ENCODE data around the gene ARHGAP27. TPM values are rescaled to one million over a fixed set of nuclear protein-coding genes. Genes with fewer than 3 reads are reported as not detected.

The ARHGAP27 gene
- total and polyA plus RNA-seq, 9 of the 15 experiments (the other 6 are each of a cell fraction or from before 2014, with no cell fraction given): 0.04 to 4.6 (median 2.1) TPM

DNA sequence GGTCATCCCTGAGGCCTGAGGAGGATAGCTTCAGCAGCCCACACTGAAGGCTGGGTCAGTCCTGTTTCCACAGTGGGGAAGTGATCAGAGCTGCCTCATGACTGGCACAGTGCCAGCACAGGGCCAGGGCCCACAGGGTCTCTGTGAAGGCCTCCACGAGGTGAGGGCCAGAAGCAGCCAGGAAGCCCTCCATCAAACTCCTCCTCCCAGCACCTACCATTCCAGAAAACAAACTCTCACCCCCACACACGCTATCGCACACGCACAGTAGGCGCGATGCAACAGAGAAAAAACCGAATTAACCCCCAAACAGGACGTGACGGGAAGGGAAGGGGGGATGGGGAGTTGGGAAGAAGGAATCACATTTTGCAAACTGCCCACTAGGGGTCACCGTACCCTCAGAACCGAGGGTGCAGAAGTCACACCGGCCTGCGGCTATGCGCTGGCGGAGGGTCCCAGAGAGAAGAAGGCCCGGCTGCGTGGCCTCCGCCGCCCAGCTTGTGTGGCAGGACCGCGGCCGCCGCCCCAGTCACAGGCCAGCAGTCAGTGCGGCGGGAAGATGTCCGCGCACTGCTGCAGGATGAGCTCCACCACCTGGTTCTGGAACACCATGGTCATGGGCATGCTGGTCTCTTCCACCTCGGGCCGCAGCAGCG is 37.6 kb downstream of the ARHGAP27 start (continued):
- TF ChIP-seq, protein P1, sequence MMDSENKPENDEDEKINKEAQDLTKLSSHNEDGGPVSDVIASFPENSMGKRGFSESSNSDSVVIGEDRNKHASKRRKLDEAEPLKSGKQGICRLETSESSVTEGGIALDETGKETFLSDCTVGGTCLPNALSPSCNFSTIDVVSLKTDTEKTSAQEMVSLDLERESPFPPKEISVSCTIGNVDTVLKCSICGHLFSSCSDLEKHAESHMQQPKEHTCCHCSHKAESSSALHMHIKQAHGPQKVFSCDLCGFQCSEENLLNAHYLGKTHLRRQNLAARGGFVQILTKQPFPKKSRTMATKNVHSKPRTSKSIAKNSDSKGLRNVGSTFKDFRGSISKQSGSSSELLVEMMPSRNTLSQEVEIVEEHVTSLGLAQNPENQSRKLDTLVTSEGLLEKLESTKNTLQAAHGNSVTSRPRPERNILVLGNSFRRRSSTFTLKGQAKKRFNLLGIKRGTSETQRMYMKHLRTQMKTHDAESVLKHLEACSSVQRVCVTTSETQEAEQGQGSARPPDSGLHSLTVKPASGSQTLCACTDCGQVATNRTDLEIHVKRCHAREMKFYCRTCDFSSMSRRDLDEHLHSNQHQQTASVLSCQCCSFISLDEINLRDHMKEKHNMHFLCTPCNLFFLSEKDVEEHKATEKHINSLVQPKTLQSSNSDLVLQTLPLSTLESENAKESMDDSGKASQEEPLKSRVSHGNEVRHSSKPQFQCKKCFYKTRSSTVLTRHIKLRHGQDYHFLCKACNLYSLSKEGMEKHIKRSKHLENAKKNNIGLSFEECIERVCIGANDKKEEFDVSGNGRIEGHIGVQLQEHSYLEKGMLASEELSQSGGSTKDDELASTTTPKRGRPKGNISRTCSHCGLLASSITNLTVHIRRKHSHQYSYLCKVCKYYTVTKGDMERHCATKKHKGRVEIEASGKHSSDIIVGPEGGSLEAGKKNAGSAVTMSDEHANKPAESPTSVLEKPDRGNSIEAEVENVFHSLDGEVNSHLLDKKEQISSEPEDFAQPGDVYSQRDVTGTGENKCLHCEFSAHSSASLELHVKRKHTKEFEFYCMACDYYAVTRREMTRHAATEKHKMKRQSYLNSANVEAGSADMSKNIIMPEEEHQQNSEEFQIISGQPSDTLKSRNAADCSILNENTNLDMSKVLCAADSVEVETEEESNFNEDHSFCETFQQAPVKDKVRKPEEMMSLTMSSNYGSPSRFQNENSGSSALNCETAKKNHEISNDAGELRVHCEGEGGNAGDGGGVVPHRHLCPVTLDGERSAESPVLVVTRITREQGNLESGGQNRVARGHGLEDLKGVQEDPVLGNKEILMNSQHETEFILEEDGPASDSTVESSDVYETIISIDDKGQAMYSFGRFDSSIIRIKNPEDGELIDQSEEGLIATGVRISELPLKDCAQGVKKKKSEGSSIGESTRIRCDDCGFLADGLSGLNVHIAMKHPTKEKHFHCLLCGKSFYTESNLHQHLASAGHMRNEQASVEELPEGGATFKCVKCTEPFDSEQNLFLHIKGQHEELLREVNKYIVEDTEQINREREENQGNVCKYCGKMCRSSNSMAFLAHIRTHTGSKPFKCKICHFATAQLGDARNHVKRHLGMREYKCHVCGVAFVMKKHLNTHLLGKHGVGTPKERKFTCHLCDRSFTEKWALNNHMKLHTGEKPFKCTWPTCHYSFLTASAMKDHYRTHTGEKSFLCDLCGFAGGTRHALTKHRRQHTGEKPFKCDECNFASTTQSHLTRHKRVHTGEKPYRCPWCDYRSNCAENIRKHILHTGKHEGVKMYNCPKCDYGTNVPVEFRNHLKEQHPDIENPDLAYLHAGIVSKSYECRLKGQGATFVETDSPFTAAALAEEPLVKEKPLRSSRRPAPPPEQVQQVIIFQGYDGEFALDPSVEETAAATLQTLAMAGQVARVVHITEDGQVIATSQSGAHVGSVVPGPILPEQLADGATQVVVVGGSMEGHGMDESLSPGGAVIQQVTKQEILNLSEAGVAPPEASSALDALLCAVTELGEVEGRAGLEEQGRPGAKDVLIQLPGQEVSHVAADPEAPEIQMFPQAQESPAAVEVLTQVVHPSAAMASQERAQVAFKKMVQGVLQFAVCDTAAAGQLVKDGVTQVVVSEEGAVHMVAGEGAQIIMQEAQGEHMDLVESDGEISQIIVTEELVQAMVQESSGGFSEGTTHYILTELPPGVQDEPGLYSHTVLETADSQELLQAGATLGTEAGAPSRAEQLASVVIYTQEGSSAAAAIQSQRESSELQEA (IDR thresholded peaks at IDR 0.05; ENCODE audit: low read depth): no peak
- TF ChIP-seq ZC3H4 (CRISPR knock-in tag; IDR thresholded peaks at IDR 0.05; ENCODE audit: borderline replicate concordance) (no peak), HNRNPH1 (optimal IDR thresholded peaks at IDR 0.05; ENCODE audit: low read depth, low read length) (no peak), LARP7 (IDR thresholded peaks at IDR 0.05) (no peak), BMI1 (IDR thresholded peaks at IDR 0.05; ENCODE audit: low read length) (no peak), HDAC2 (IDR thresholded peaks at IDR 0.05) (no peak), ESRRB (CRISPR knock-in tag; IDR thresholded peaks at IDR 0.05; ENCODE audit: borderline replicate concordance) (no peak), ZNF436 (CRISPR knock-in tag; IDR thresholded peaks at IDR 0.05) (no peak), ZNF785 (CRISPR knock-in tag; IDR thresholded peaks at IDR 0.05) (no peak), SMC3 (conservative IDR thresholded peaks at IDR 0.05; ENCODE audit: insufficient read depth, low read depth, low read length) (peak; percentile 76), MAFG (tag; conservative IDR thresholded peaks at IDR 0.05) (no peak), HCFC1 (IDR thresholded peaks at IDR 0.05; ENCODE audit: low read depth, low read length) (no peak), NONO (IDR thresholded peaks at IDR 0.05; ENCODE audit: low read depth in 2 of 2, low read length in 1 of 2) (no peak)
- TF ChIP-seq, protein P2, sequence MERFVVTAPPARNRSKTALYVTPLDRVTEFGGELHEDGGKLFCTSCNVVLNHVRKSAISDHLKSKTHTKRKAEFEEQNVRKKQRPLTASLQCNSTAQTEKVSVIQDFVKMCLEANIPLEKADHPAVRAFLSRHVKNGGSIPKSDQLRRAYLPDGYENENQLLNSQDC (CRISPR knock-in tag; IDR thresholded peaks at IDR 0.05): no peak
- TF ChIP-seq, protein P3, sequence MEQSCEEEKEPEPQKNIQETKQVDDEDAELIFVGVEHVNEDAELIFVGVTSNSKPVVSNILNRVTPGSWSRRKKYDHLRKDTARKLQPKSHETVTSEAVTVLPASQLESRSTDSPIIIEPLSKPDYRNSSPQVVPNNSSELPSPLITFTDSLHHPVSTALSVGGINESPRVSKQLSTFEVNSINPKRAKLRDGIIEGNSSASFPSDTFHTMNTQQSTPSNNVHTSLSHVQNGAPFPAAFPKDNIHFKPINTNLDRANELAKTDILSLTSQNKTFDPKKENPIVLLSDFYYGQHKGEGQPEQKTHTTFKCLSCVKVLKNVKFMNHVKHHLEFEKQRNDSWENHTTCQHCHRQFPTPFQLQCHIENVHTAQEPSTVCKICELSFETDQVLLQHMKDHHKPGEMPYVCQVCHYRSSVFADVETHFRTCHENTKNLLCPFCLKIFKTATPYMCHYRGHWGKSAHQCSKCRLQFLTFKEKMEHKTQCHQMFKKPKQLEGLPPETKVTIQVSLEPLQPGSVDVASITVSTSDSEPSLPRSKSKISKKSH (CRISPR knock-in tag; IDR thresholded peaks at IDR 0.05): no peak
- TF ChIP-seq, protein P4, sequence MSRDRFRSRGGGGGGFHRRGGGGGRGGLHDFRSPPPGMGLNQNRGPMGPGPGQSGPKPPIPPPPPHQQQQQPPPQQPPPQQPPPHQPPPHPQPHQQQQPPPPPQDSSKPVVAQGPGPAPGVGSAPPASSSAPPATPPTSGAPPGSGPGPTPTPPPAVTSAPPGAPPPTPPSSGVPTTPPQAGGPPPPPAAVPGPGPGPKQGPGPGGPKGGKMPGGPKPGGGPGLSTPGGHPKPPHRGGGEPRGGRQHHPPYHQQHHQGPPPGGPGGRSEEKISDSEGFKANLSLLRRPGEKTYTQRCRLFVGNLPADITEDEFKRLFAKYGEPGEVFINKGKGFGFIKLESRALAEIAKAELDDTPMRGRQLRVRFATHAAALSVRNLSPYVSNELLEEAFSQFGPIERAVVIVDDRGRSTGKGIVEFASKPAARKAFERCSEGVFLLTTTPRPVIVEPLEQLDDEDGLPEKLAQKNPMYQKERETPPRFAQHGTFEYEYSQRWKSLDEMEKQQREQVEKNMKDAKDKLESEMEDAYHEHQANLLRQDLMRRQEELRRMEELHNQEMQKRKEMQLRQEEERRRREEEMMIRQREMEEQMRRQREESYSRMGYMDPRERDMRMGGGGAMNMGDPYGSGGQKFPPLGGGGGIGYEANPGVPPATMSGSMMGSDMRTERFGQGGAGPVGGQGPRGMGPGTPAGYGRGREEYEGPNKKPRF (IDR thresholded peaks at IDR 0.05; ENCODE audit: low read depth, low read length): no peak
